ENCODE results near the gene CNTD1. TPM values are rescaled to one million over a fixed set of nuclear protein-coding genes. Genes with fewer than 3 reads are reported as not detected.

Gene CNTD1
- total RNA-seq, 1 donor from 2014 or later, result not detected

GRCh38 chr17:42821176-42821575 lies 22.5 kb downstream of the CNTD1 start:
- Histone ChIP-seq H3K27me3 (ENCODE audit: control insufficient read depth, insufficient read depth, low read length) (no peaks in the 10 kb centered on the region), H3K36me3 (ENCODE audit: control insufficient read depth, insufficient read depth, low read length) (peaks cover 18% of the 10 kb centered on the region), H3K4me3 (ENCODE audit: low read depth, low read length) (no peak overlapping the region)
- FAIRE-seq (no peak), DNase-seq (ENCODE audit: low read depth) (no peak)
- TF ChIP-seq CTCF (IDR thresholded peaks at IDR 0.05; ENCODE audit: insufficient read depth, low read length, severe bottlenecking), result no peak

DNA sequence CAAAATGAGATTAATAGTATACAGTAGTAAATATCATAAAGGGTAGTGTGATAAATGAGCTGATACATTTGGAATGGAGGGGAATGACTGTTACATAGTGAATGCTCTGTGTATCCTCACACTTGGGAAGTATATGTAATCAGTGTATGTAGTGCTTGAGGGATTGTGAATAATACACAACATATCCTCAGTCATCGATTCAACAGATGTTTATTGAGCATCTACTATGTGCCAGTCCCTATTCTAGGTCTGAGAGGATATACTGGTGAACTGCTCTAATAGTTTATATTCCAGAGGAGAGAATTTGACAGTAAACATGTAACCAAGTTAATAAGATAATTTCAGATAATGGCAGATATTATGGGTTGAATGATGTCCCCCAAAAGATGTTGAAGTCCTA lies 28.8 kb downstream of the CNTD1 start:
- DNase-seq (ENCODE audit: low read depth) (no peak), FAIRE-seq (no peak)
- TF ChIP-seq CTCF (IDR thresholded peaks at IDR 0.05; ENCODE audit: insufficient read depth, low read length, severe bottlenecking), result no peak
- Histone ChIP-seq H3K27me3 (ENCODE audit: control insufficient read depth, insufficient read depth, low read length) (no peaks in the 10 kb centered on the region), H3K36me3 (ENCODE audit: control insufficient read depth, insufficient read depth, low read length) (no peaks in the 10 kb centered on the region), H3K4me3 (ENCODE audit: low read depth, low read length) (no peak overlapping the region)

DNA sequence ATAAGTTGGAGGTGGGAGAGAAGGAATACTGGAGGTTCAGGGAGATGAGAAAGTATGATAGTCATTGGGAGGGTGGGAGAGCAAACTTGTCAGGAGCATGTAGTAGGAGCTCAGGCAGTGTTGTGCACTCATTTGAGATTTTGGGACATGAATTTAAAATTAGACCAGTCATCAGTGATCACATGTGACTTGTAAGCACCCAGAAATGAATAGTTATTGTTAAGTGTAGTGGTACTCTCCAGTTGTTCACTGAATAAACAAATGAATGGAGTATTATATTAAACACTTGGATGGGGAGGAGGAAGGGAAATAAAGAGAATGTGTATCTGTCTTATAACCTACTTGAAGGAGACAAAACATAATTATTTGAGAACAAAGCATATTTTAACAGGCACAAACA lies 32.3 kb downstream of the CNTD1 start:
- FAIRE-seq (no peak), DNase-seq (ENCODE audit: low read depth) (no peak)
- H3K36me3 ChIP-seq (ENCODE audit: control insufficient read depth, insufficient read depth, low read length), result peaks cover 5% of the 10 kb centered on the region
- TF ChIP-seq CTCF (IDR thresholded peaks at IDR 0.05; ENCODE audit: insufficient read depth, low read length, severe bottlenecking), result no peak
- H3K4me3 ChIP-seq (ENCODE audit: low read depth, low read length), result no peak overlapping the region
- H3K27me3 ChIP-seq (ENCODE audit: control insufficient read depth, insufficient read depth, low read length), result no peaks in the 10 kb centered on the region

GRCh38 chr17:42832213-42832933 lies 33.7 kb downstream of the CNTD1 start:
- Histone ChIP-seq H3K4me3 (ENCODE audit: low read depth, low read length) (peak overlapping the region; percentile 92), H3K27me3 (ENCODE audit: control insufficient read depth, insufficient read depth, low read length) (no peaks in the 10 kb centered on the region), H3K36me3 (ENCODE audit: control insufficient read depth, insufficient read depth, low read length) (peaks cover 7% of the 10 kb centered on the region)
- peak; percentile 36 for DNase-seq (ENCODE audit: low read depth)
- no peak for FAIRE-seq
- TF ChIP-seq CTCF (IDR thresholded peaks at IDR 0.05; ENCODE audit: insufficient read depth, low read length, severe bottlenecking), result no peak

GRCh38 chr17:42832934-42833766 lies 34.5 kb downstream of the CNTD1 start, which contains the start of gene PSME3:
Gene PSME3, plus strand, starts transcription at chr17:42833397. Its CDS starts 235 bp downstream, at chr17:42833632.
- FAIRE-seq (no peak), DNase-seq (ENCODE audit: low read depth) (peak; percentile 79)
- Histone ChIP-seq H3K36me3 (ENCODE audit: control insufficient read depth, insufficient read depth, low read length) (peaks cover 13% of the 10 kb centered on the region), H3K4me3 (ENCODE audit: low read depth, low read length) (peak within 1 kb of the TSS; percentile 92), H3K27me3 (ENCODE audit: control insufficient read depth, insufficient read depth, low read length) (no peaks in the 10 kb centered on the region)
- TF ChIP-seq CTCF (IDR thresholded peaks at IDR 0.05; ENCODE audit: insufficient read depth, low read length, severe bottlenecking), result no peak

Data from bronchial epithelial cell (primary cell).